Activated T-helper 17 cell treated with anti-CD3 and anti-CD28 coated beads, Interleukin-2, amount 50 U/mL, for 72 hours (primary cell): ENCODE data around the gene PABPC1L. TPM values are rescaled to one million over a fixed set of nuclear protein-coding genes. Genes with fewer than 3 reads are reported as not detected.

Experiments
- ATAC-seq: fragments of 150-1000 bp; cut with Tn5 transposase; replicated peaks from 2 replicates; pipeline ENCODE4 v1.10.0; 2021; ENCODE audit warnings: mild to moderate bottlenecking, moderate library complexity
- H3K27ac Mint-ChIP-seq: one replicate; pipeline ENCODE4 v1.8.0; 2022; ENCODE audit warnings: mixed read lengths
- H3K27me3 Mint-ChIP-seq: one replicate; pipeline ENCODE4 v1.8.0; 2022; ENCODE audit warnings: mixed read lengths
- H3K36me3 Mint-ChIP-seq: one replicate; pipeline ENCODE4 v1.8.0; 2022; ENCODE audit warnings: low read depth, mild to moderate bottlenecking, mixed read lengths
- H3K4me1 Mint-ChIP-seq: one replicate; pipeline ENCODE4 v1.8.0; 2022; ENCODE audit warnings: mixed read lengths
- H3K4me3 Mint-ChIP-seq: one replicate; pipeline ENCODE4 v1.8.0; 2022; ENCODE audit warnings: mild to moderate bottlenecking, mixed read lengths
- H3K9me3 Mint-ChIP-seq: one replicate; pipeline ENCODE4 v1.8.0; 2022; ENCODE audit warnings: mixed read lengths
- total RNA-seq, 2 donors: library from RNA; stranded (reverse); gene quantifications; one replicate each; pipeline ENCODE4 v1.2.3, GENCODE V29; 2022

Gene PABPC1L
- total RNA-seq, 2 donors from 2014 or later = 49.3 to 85.9 TPM

DNA sequence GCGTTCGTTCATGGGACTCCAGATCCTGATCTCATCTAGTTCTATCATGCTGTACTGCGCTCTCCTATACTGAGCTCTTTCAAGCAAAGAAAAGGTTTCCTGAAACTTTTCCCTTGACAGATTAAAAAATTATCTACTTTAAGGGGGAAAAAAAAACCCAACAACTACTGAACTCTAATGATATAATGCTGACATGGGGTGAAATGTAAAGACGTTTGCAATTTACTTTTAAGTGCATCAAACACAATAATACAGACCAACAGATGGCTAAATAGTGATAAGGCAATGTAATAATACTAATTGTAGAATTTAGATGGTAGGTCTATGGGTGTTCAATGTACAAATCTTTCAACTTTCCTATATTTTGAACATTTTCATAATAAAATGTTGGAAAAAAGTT lies 34.0 kb downstream of the PABPC1L start:
- H3K27ac Mint-ChIP-seq = no peak overlapping the region
- H3K4me3 Mint-ChIP-seq = no peak overlapping the region
- no peaks in the 10 kb centered on the region for H3K27me3 Mint-ChIP-seq
- ATAC-seq = no peak
- H3K36me3 Mint-ChIP-seq = peaks cover 95% of the 10 kb centered on the region
- peaks cover 4% of the 10 kb centered on the region for H3K4me1 Mint-ChIP-seq
- no peaks in the 10 kb centered on the region for H3K9me3 Mint-ChIP-seq

DNA sequence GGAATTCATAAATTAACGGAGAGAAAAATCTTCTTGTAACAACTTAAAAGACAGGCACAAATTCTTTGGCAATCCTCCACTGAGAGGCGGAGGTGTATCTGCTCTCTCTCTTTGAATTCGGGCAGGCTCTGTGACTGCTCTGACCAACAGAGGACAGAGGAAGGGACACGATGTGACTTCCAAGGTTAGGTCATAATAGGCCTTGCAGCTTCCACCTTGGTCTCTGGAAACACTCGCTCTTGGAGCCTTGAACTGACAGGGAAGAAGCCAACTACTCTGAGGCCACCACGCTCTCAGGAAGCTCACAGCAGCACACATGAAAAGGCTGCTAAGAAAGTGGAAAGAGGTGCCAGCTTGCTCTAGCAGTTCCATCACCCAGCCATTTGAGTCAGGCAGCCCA lies 35.4 kb downstream of the PABPC1L start:
- H3K9me3 Mint-ChIP-seq = no peaks in the 10 kb centered on the region
- no peak overlapping the region for H3K27ac Mint-ChIP-seq
- H3K36me3 Mint-ChIP-seq = peaks cover 100% of the 10 kb centered on the region
- H3K4me3 Mint-ChIP-seq = no peak overlapping the region
- no peak for ATAC-seq
- no peaks in the 10 kb centered on the region for H3K27me3 Mint-ChIP-seq
- peaks cover 10% of the 10 kb centered on the region for H3K4me1 Mint-ChIP-seq

DNA sequence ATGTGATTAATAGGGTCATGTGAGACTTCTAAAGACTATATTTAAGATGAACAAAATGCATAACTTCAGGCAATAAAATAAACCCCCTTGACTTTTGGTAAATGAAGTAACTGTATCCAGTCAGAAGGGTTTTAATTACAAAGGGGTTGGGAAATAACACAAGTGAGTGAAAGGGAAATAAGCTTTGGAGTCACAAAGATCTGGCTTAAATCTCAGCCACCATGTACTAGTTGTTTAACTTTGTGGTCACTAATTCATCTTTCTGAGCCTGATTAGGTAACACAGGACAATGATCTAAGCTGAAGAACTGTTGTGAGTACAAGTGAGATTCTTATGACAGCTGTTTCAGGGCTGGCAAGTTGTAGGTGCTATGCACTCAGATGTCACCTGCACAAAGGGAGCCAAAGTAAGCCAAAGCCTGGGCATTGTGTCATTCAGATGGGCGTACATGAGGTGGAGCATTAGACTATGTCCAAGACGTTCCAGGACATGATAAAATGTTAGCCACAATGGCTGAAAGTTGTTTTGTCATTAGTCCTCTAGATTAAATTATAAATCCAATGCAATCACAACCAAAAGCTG lies 36.5 kb downstream of the PABPC1L start:
- Mint-ChIP-seq H3K9me3 (no peaks in the 10 kb centered on the region), H3K4me1 (peaks cover 11% of the 10 kb centered on the region), H3K27ac (peak overlapping the region; percentile 45), H3K36me3 (peaks cover 100% of the 10 kb centered on the region), H3K4me3 (no peak overlapping the region), H3K27me3 (no peaks in the 10 kb centered on the region)
- ATAC-seq = no peak

DNA sequence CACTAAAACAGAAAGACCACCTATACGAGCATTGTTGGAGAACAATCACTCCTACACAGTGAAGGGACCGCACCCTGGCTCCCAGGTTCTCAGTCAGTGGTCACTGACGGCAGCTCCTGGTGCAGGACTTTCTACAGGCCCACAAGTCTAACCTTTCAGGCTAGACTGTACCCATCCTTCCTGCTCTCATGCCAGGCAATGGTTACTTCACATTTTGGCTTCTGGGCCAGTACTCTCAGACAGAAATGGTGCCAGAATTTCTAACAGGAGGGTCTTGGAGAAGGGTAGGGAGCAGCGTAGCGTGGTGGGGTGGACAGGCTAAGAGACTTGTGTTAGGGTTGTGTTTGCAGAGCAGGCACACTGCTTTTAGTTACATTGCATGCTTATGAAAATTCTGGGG lies 38.2 kb downstream of the PABPC1L start:
- ATAC-seq = no peak
- Mint-ChIP-seq H3K4me1 (peaks cover 19% of the 10 kb centered on the region), H3K27me3 (no peaks in the 10 kb centered on the region), H3K4me3 (no peak overlapping the region), H3K36me3 (peaks cover 100% of the 10 kb centered on the region), H3K9me3 (no peaks in the 10 kb centered on the region), H3K27ac (no peak overlapping the region)

DNA sequence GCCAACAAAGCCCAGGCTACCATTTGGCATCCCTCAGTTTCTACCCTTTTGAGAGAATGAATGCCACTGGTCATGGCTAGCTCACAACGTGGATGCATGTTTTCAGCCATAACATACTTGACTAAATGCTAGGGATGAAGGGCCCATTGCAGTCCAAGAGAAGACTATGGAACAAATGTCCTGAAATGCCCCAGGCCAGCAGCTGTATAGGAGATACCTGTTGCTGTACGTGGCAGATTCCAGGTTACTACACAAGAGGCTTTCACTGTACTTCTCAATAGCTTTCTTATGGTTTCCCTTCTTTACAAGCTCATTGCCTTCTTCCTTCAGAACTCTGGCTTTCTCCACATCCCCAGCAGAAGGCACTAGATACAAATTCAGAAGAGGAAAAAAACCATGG lies 38.7 kb downstream of the PABPC1L start:
- Mint-ChIP-seq H3K9me3 (no peaks in the 10 kb centered on the region), H3K4me3 (no peak overlapping the region), H3K36me3 (peaks cover 100% of the 10 kb centered on the region), H3K4me1 (peaks cover 23% of the 10 kb centered on the region), H3K27me3 (no peaks in the 10 kb centered on the region), H3K27ac (no peak overlapping the region)
- ATAC-seq = no peak

DNA sequence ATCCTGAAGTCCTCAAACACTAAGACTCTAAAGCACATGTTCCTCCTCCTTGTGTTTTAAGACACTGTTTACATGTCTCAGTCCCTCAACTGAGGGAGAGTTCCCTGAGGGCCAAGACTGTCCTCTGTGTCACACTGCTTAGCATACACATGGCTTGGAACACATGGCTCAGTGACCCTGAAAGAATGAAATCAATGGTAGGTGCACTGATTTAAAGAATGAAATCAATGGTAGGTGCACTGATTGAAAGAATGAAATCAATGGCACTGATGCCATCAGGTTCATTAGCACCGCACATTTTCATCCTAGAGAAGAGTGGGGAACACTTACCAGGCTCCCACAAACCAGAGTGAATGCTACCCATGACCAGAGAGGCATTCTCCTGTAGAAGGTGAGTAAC lies 40.5 kb downstream of the PABPC1L start:
- H3K36me3 Mint-ChIP-seq = peaks cover 100% of the 10 kb centered on the region
- peak overlapping the region; percentile 16 for H3K27ac Mint-ChIP-seq
- H3K4me3 Mint-ChIP-seq = no peak overlapping the region
- peaks cover 30% of the 10 kb centered on the region for H3K4me1 Mint-ChIP-seq
- no peaks in the 10 kb centered on the region for H3K27me3 Mint-ChIP-seq
- ATAC-seq = no peak
- H3K9me3 Mint-ChIP-seq = no peaks in the 10 kb centered on the region

DNA sequence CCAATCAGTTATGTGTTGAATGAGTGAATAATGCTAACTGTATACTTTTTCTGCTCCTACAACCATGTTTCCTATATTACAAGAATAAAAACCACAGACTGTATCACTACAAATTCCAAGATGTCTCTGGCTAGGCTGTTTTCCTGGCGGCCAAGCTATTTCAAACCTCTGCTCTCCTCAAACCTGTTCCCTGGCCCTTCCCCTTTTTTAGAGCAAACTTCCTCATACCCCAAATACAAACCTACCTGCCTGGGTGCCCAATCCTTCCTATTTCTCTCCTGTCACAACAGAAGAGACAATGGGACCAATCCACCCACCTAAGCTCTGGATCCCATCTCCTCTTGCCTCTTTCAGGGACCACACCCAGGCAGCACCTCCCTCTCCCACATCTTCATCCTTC lies 42.9 kb downstream of the PABPC1L start:
- H3K9me3 Mint-ChIP-seq = no peaks in the 10 kb centered on the region
- H3K27me3 Mint-ChIP-seq = no peaks in the 10 kb centered on the region
- peaks cover 32% of the 10 kb centered on the region for H3K4me1 Mint-ChIP-seq
- no peak overlapping the region for H3K4me3 Mint-ChIP-seq
- H3K27ac Mint-ChIP-seq = peak overlapping the region; percentile 60
- H3K36me3 Mint-ChIP-seq = peaks cover 100% of the 10 kb centered on the region
- no peak for ATAC-seq

DNA sequence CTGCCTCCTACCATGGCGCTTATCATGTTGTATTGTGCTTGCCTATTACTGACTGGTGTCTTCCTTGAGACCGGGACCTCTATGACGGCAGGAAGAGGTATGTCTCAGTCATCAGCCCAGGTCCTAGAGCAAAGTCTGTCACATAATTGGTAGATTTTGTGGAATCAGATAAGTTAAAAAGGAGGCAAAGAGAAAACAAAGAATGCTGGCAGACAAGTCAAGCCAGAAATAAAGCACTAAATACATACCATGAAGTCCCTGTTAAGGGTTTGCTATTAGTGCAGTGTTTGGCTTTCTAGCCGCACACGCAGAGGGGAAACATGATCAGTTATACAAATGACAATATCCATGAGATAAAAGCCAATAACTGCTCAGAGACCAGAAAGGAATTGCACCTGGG lies 44.4 kb downstream of the PABPC1L start:
- H3K27me3 Mint-ChIP-seq = no peaks in the 10 kb centered on the region
- no peak for ATAC-seq
- no peak overlapping the region for H3K27ac Mint-ChIP-seq
- H3K4me3 Mint-ChIP-seq = no peak overlapping the region
- H3K9me3 Mint-ChIP-seq = no peaks in the 10 kb centered on the region
- H3K4me1 Mint-ChIP-seq = peaks cover 46% of the 10 kb centered on the region
- peaks cover 100% of the 10 kb centered on the region for H3K36me3 Mint-ChIP-seq

DNA sequence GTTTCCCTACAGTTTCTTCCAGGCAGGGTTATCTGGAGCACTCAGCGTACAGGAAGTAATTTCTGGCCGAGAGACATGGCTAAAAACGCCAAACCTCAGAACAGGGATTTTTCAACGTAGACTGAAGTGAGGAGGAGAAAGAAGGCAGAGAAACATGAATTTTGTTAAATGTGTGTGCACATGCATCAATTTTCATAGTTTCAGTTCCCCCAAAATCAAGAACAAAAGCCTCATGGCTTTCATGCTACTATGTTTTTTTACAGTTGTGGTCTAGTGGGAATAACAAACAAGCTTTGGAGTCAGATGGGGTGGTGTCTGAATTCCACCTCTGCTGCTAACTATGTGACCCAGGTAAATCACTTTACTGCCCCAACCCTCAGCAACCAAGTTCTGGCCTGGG lies 45.4 kb downstream of the PABPC1L start:
- Mint-ChIP-seq H3K27ac (no peak overlapping the region), H3K36me3 (peaks cover 98% of the 10 kb centered on the region), H3K4me3 (no peak overlapping the region), H3K9me3 (no peaks in the 10 kb centered on the region), H3K4me1 (peaks cover 45% of the 10 kb centered on the region), H3K27me3 (no peaks in the 10 kb centered on the region)
- ATAC-seq = no peak

DNA sequence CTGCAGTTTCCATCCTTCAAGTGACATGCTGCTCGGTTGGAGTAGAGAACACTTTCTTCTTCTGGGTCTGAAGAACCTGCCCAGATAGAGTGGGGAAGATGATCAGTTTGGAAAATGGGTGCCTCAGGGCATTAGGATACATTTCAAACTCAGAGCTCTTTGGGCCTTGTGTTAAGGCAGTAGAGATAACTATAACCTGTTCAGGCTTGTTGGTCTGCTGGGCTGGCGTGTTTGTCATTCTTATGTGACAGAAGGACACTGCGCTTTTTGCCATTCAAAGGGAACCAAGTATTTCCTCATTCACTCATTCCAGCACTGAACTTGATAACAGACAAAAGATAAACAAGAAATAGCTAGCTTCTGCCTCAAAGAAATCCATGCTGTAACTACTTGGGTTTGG lies 46.5 kb downstream of the PABPC1L start:
- no peaks in the 10 kb centered on the region for H3K27me3 Mint-ChIP-seq

DNA sequence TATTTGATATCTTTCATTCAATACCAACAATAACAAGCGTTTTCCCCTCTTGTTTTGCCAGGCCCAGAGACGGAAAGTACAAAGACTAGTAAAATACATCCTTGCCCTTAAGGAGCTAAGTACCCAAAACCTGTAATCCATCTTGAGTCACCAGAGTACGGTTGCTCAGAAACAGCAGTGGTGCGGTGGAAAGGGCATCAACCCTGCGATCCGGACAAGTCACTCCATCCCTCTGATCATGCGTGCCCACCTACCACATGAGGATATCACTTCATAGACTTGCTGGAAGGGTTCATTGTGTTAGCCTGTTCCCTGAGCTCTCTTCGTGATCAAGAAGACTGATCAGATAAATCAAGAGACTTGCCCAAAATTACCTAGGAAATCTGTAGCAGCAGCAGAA lies 48.4 kb downstream of the PABPC1L start:
- Mint-ChIP-seq H3K36me3 (peaks cover 68% of the 10 kb centered on the region), H3K4me1 (peaks cover 51% of the 10 kb centered on the region), H3K27me3 (no peaks in the 10 kb centered on the region), H3K4me3 (peak overlapping the region; percentile 90), H3K9me3 (no peaks in the 10 kb centered on the region), H3K27ac (peak overlapping the region; percentile 97)
- ATAC-seq = no peak

More for the DNA sequence above, 46.5 kb downstream of the PABPC1L start:
- ATAC-seq = no peak
- H3K9me3 Mint-ChIP-seq = no peaks in the 10 kb centered on the region
- peaks cover 49% of the 10 kb centered on the region for H3K4me1 Mint-ChIP-seq
- no peak overlapping the region for H3K27ac Mint-ChIP-seq
- H3K4me3 Mint-ChIP-seq = no peak overlapping the region
- H3K36me3 Mint-ChIP-seq = peaks cover 86% of the 10 kb centered on the region

DNA sequence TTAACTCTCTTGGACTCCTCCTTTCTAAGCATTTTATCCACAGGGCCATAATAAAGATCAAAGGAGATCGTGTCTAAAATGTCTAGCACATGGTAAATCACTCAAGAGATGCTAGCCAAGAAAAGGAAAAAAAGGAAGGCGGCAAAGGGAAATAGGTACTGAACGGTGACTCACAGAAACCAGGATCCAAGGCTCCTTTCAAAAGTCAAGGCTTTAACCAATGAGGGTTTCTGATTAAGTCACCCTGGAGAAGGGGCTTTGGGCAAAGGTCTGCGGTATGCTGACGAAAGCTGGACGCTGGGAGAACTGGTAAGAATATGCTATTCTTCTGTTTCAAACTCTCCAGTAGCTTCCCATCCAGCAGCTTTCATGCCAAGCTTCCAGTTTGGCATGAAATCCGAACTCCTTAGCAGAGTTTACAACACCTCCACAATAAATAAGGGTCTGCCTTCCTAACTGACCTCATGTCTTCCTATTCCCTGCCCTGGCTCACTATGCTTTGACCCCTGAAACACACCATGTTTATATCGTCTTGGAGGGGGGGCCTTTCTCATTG lies 49.3 kb downstream of the PABPC1L start:
- Mint-ChIP-seq H3K9me3 (no peaks in the 10 kb centered on the region), H3K27ac (peak overlapping the region; percentile 97), H3K27me3 (no peaks in the 10 kb centered on the region), H3K4me1 (peaks cover 50% of the 10 kb centered on the region), H3K36me3 (peaks cover 59% of the 10 kb centered on the region), H3K4me3 (peak overlapping the region; percentile 90)
- ATAC-seq = peak; percentile 60

DNA sequence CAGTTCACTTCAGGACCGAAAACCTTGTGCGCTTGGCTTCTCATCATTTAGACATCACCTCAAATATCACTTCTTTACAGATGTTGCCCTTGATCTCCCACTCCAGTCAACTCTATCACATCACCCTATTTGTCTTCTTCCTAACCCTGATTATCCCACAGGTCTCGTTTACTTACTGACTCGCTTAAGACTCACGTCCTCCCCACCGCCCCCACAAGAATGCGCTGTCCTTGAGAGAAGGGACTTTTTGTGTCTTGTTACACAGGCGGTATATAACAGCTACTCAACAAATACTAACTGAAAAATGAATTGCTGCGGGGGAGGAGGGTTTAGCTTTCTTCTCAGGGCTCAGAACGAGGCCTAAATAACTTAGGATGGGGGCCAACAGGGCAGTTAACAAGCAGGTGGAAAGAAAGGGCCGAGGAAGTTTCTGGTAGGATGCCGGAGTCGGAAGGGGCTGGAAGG lies 49.8 kb downstream of the PABPC1L start:
- H3K4me1 Mint-ChIP-seq = peaks cover 50% of the 10 kb centered on the region
- H3K36me3 Mint-ChIP-seq = peaks cover 54% of the 10 kb centered on the region
- H3K4me3 Mint-ChIP-seq = peak overlapping the region; percentile 90
- H3K9me3 Mint-ChIP-seq = no peaks in the 10 kb centered on the region
- H3K27ac Mint-ChIP-seq = peak overlapping the region; percentile 97
- ATAC-seq = peak; percentile 84
- no peaks in the 10 kb centered on the region for H3K27me3 Mint-ChIP-seq

DNA sequence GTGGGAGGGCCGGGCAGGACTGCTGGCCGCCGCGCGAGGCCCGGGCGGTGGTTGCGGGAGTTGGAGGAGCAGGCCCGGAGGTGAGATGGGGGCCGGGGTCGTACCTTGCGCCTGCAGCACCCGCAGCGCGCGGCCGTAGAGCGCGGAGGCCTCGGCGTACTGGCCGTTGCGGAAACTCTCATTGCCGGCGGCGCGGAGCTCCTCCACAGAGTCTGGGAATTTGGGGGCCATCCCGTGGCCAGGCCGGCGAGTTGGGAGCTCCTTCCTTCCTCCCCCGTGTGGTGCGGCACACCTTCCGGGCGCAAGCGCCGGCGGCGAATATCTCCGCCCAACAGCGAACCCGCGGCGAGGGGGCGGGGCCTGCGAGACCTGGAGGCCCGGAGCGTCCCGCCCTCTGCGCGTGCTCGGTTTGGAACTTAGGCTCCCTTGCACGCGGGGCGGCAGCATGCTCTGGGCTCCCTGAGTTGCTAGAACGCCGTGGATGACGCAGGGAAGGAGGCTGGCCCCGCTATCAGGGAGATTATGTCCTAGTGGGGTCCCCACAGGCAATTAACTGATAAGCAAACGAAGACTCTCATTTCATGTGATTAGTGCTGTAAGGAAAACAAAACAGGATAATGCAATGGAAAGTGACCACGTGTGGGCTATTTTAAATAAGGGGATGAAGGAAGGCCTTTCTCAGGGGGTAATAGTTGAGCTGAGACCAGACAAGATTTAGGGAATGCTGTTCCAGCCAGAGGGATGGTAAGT lies 50.4 kb downstream of the PABPC1L start, which contains the start of gene TOMM34:
Gene TOMM34, minus strand, starts transcription at position 295 of the 750 bp plus-strand sequence. Its CDS starts 64 bp downstream, at position 231.
- peak; percentile 80 for ATAC-seq
- H3K27ac Mint-ChIP-seq = peak within 1 kb of the TSS; percentile 97
- H3K27me3 Mint-ChIP-seq = no peaks in the 10 kb centered on the region
- H3K9me3 Mint-ChIP-seq = no peaks in the 10 kb centered on the region
- H3K36me3 Mint-ChIP-seq = peaks cover 48% of the 10 kb centered on the region
- H3K4me1 Mint-ChIP-seq = peaks cover 50% of the 10 kb centered on the region
- H3K4me3 Mint-ChIP-seq = peak within 1 kb of the TSS; percentile 90
